GM19238 (cell line): ENCODE measurements around the gene LBP.
"Not testable (repeated sequence)": the region's sequence is repeated elsewhere in the genome, so short reads cannot be mapped to it uniquely, and the experiment has no call there.

Source experiments
- DNase-seq: peaks from one replicate; pipeline ENCODE4 v3.0.0; 2011; ENCODE audit warnings: low spot score; ENCODE audit not compliant: insufficient read length

The LBP gene

GRCh38 chr20:38320221-38320620 is 26.1 kb upstream of the LBP start:
- no peak for DNase-seq

GRCh38 chr20:38321959-38322598 is 24.2 kb upstream of the LBP start:
- DNase-seq, result no peak

GRCh38 chr20:38324159-38324558 is 22.1 kb upstream of the LBP start:
- no peak for DNase-seq

GRCh38 chr20:38325167-38325566 is 21.1 kb upstream of the LBP start:
- DNase-seq, result no peak

GRCh38 chr20:38325905-38326304 is 20.4 kb upstream of the LBP start:
- no peak for DNase-seq

GRCh38 chr20:38326309-38326708 is 20.0 kb upstream of the LBP start:
- no peak for DNase-seq

- DNase-seq, result no peak
These were observed 15.6 kb upstream of the LBP start for GRCh38 chr20:38330638-38331037.

- no peak for DNase-seq
These were observed 15.0 kb upstream of the LBP start for GRCh38 chr20:38331245-38331644.

GRCh38 chr20:38331814-38332213 is 14.5 kb upstream of the LBP start:
- no peak for DNase-seq

GRCh38 chr20:38334016-38334415 is 12.3 kb upstream of the LBP start:
- DNase-seq, result no peak

GRCh38 chr20:38336726-38337125 is 9.6 kb upstream of the LBP start:
- no peak for DNase-seq

- DNase-seq, result no peak
These were observed 8.6 kb upstream of the LBP start for GRCh38 chr20:38337561-38338140.

- no peak for DNase-seq
These were observed 7.3 kb upstream of the LBP start for GRCh38 chr20:38338849-38339520.

GRCh38 chr20:38339521-38339896 is 6.8 kb upstream of the LBP start:
- not testable (repeated sequence) for DNase-seq

GRCh38 chr20:38339997-38340396 is 6.3 kb upstream of the LBP start:
- DNase-seq, result no peak

GRCh38 chr20:38340693-38341092 is 5.6 kb upstream of the LBP start:
- no peak for DNase-seq

- DNase-seq, result no peak
These were observed 4.1 kb upstream of the LBP start for GRCh38 chr20:38342216-38342615.

GRCh38 chr20:38342713-38343310 is 3.5 kb upstream of the LBP start:
- no peak for DNase-seq

- DNase-seq, result no peak
These were observed 2.8 kb upstream of the LBP start for GRCh38 chr20:38343311-38344106.

- DNase-seq, result no peak
These were observed 2.1 kb upstream of the LBP start for GRCh38 chr20:38344107-38344701.

GRCh38 chr20:38345643-38346042 is 639 bp upstream of the LBP start:
- DNase-seq, result no peak
